ENCODE results near the gene ADD2.
"Not testable (repeated sequence)": the region's sequence is repeated elsewhere in the genome, so short reads cannot be mapped to it uniquely, and the experiment has no call there.

Gene ADD2

GRCh38 chr2:70743068-70743467 lies 24.9 kb downstream of the ADD2 start:
- TF ChIP-seq CTCF (IDR thresholded peaks at IDR 0.05; ENCODE audit: extremely low read depth, insufficient read depth, missing control alignments) = no peak
- DNase-seq (ENCODE audit: low spot score) = no peak
- in situ Hi-C loops (cut with MboI; ENCODE audit: low pct_unique_long_range_greater_than_20kb, low sequenced_read_pairs, unreplicated experiment) = no loop called here

DNA sequence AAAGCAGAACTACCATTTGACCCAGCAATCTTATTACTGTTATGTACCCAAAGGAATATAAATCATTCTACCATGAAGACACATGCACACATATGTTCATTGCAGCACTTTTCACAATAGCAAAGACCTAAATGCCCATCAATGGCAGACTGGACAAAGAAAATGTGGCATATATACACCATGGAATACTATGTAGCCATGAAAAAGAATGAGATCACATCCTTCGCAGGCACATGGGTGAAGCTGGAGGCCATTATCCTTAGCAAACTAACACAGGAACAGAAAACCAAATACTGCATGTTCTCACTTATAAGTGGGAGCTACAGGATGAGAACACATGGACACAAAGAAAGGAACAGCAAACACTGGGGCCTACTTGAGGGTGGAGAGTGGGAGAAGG lies 28.5 kb downstream of the ADD2 start:
- in situ Hi-C loops (cut with MboI; ENCODE audit: low pct_unique_long_range_greater_than_20kb, low sequenced_read_pairs, unreplicated experiment); DNase-seq (ENCODE audit: low spot score): not testable (repeated sequence)

DNA sequence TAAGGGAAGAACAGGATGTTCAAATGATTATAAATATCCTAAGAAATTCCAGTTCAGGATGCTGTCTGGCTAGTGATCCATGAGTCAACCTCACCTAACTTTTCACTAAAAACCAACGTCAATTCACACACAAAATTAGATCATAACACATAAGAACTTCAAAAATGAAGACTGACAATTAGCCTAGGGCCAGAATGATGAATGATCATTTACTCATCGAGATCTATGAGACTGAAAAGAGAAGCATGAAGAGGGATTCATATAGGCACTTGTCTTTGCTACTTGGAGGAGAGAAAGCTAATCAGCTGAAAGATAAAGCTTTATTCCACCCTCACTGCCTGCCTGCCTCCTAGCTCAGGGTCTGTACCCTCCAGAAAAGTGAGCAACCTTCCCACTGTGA lies 29.8 kb downstream of the ADD2 start:
- in situ Hi-C loops (cut with MboI; ENCODE audit: low pct_unique_long_range_greater_than_20kb, low sequenced_read_pairs, unreplicated experiment) = no loop called here
- no peak for DNase-seq (ENCODE audit: low spot score)
- no peak for TF ChIP-seq CTCF (IDR thresholded peaks at IDR 0.05; ENCODE audit: extremely low read depth, insufficient read depth, missing control alignments)

GRCh38 chr2:70735071-70735470 lies 32.9 kb downstream of the ADD2 start:
- TF ChIP-seq CTCF (IDR thresholded peaks at IDR 0.05; ENCODE audit: extremely low read depth, insufficient read depth, missing control alignments) = no peak
- no peak for DNase-seq (ENCODE audit: low spot score)
- in situ Hi-C loops (cut with MboI; ENCODE audit: low pct_unique_long_range_greater_than_20kb, low sequenced_read_pairs, unreplicated experiment) = no loop called here

DNA sequence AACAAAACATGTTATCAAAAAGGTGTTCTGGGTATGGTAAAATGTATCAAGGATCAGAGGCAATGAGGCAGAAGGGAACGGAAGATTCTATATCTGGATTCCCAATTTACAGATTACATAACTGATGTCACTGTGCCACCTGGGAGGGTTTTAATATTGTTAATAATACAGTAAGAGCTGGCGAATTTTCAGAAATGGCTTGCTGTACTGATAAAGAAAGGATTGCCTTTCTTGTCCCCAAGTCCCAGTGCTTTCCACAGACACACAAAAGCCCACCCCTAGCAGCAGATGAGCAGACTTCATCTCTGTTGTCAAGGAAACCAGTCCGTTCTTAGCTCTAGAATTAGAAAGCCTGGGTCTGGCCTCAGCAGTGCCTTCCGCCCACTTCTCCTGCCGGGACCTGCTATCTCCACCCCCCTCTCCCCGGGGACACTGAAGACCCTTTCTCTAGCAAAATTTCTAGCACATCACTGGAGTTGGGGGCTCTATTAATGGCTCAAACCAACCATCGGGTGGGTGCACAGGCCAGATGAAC lies 34.3 kb downstream of the ADD2 start:
- no peak for TF ChIP-seq CTCF (IDR thresholded peaks at IDR 0.05; ENCODE audit: extremely low read depth, insufficient read depth, missing control alignments)
- no peak for DNase-seq (ENCODE audit: low spot score)
- in situ Hi-C loops (cut with MboI; ENCODE audit: low pct_unique_long_range_greater_than_20kb, low sequenced_read_pairs, unreplicated experiment) = no loop called here

DNA sequence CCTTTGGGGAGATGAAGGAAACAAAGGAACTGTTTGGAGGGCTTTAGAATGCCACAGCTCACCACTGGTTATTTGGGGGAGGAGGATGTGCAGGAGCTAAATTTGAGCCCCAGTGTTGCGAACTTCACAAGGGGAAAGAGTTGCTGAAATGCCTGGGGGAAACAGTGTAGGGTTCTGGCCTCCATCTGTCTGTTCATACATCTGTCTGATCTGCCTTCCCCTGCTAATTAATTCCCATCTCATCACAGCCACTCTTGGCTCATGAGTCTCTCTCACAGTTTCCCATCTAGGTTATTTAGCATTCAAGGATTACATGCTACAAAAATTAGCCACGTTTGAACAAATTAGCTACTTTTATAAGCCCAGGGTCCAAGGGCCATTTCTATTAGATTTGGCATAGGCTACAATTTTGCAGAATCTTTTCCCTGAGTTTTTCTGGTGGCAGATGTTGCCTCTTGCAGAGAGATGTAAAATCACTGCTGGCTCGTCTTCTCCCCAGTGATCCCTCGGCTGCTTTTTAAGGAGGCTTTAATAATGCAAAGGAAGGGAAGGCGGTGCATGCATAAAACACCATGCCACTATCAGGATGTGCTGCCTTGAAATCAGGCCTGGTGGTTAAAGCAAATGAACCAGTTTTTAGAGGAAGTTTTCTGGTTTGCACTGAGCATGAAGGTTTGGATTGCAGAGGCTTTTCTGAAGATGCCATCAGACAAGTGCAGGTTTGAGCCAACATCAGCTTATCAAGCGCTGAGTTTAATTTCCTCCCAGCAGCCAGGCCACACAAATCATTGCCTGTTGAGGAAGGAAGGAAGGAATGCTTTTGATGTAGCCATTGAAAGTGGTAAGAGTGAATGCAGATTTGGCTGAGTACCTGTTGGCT lies 35.0 kb downstream of the ADD2 start:
- no peak for DNase-seq (ENCODE audit: low spot score)
- in situ Hi-C loops (cut with MboI; ENCODE audit: low pct_unique_long_range_greater_than_20kb, low sequenced_read_pairs, unreplicated experiment) = no loop called here
- TF ChIP-seq CTCF (IDR thresholded peaks at IDR 0.05; ENCODE audit: extremely low read depth, insufficient read depth, missing control alignments) = no peak

- in situ Hi-C loops (cut with MboI; ENCODE audit: low pct_unique_long_range_greater_than_20kb, low sequenced_read_pairs, unreplicated experiment) = no loop called here
- DNase-seq (ENCODE audit: low spot score) = no peak
- no peak for TF ChIP-seq CTCF (IDR thresholded peaks at IDR 0.05; ENCODE audit: extremely low read depth, insufficient read depth, missing control alignments)
These were observed 37.3 kb downstream of the ADD2 start for GRCh38 chr2:70730730-70731129.
